Hematopoietic multipotent progenitor cell treated with erythropoietin and hydrocortisone succinate and interleukin-3 and kit ligand, for 17 days (in vitro differentiated cells): ENCODE measurements around the gene VPS37B.

Experiments
- DNase-seq: peaks from one replicate; pipeline ENCODE4 v3.0.0-alpha.2; 2015; ENCODE audit warnings: low spot score

VPS37B gene

DNA sequence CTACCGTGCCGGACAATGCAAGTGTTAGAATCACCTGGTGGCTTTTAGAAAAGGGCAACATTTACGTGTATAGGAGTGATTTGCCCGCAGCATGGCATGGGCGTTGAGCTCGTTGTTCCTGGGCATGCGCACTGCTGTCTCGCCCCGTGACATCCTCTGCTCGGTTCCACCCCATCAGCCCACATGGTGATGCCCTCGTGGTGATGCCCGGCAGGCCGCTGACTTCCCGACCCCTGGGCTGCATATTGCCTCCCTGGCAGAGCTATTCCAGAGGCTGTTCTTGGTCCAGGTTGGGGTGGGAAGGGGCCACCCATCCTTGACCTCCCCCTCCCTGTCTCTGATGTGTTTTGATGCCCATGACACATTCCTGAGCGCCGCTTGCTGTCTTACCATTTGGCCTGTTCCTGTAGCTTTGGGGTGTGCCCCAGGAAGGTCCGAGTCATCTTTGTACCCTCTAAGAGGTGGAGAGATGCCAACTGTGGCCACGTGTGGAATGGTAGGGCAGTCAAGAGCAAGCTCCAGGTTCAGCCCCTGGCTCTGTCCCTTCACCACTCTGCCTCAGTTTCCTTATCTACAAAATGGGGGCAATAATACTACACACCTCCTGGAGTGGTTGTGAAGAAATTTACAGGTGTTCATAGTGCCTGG is 55.9 kb downstream of the VPS37B start:
- DNase-seq = no peak

GRCh38 chr12:122838841-122839240 is 57.1 kb downstream of the VPS37B start:
- DNase-seq = no peak

- DNase-seq = no peak
These were observed 58.3 kb downstream of the VPS37B start for GRCh38 chr12:122837306-122838265.

- no peak for DNase-seq
These were observed 59.6 kb downstream of the VPS37B start for GRCh38 chr12:122836027-122836921.

DNA sequence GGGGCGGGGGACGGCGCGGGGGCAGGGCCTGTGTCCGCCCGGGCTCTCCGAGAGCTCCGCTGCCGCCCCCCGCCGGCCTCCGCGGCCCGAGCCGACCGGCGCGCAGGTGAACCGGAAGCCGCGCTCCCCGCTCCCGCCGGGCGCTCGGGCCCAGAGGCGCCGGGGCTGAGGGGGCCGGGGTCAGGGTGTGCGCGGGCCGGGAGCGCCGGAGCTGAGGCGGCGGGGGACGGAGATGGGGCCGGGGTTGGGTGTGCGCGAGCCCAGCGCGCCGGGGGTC is 60.2 kb downstream of the VPS37B start:
- no peak for DNase-seq

DNA sequence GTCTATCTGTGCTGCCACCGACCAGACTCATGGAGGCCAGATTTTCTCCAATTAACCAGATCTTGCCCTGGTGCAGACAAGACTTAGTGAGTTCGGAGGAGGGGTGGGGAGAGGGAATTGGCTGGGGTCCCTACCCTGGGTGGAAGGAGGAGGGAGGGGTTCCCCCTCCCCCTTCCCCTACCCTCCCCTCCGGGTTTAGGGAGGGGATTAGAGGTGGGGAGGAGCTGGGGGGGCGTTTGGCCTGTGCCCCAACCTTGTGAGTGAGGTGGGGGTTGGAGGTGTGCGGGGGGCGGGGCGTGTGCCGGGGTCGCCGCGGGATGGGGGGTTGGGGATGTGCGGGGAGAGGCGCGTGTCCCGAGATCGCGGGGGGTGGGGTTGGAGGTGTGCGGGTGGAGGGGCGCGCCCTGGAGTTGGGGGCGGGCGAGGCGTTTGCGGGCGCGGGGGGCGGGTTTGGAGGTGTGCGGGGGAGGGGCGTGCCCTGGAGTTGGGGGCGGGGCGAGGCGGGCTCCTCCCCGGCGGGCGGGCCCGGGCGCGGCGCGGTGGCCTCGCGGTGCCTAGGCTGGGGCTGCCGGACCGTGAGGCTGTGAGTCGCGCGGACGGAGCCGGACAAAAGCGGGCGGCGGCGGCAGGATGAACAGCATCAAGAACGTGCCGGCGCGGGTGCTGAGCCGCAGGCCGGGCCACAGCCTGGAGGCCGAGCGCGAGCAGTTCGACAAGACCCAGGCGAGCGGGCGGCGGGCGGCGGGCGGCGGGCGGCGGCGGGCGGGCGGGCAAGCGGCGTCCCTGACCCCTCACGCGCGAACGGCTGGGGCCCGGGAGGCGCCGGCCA is 60.8 kb downstream of the VPS37B start, which contains the start of gene HIP1R:
TSS of gene HIP1R (plus strand) at position 537 of the 829 bp plus-strand sequence. CDS start at position 631, 94 bp downstream.
- peak; percentile 30 for DNase-seq

DNA sequence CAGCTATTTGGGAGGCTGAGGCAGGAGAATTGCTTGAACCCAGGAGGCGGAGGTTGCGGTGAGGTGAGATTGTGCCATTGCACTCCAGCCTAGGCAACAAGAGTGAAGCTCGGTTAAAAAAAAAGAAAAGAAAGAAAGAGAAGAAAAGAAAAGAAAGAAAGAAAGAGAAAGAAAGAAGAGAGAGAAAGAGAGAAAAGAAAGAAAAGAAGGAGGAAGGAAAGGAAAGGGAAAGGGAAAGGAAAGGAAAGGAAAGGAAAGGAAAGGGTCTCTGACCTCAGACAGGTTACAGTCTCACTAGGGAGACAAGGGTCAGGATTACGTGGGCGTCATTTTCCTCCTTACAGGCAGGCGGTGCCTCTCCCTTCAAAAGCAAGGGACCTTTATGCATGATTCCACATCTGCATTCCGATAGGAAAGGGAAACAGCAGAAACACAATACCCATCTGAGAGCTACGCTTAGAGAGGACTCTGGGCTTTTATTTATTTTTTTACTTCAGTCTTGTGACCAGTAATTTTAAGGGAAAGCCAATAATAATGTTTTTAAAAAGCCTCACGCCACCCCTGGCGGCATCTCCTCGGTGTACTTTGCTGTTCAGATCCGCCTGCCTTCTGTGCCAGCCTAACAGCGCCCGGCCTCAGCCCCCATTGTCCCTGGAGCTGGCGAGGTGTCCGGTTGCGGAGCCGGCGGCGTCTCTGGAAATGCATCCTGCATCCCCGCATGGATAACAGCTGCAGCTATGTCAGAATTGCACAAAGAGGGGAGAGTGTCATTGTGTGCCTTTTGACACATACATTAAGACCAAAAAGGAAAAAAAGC is 61.6 kb downstream of the VPS37B start:
- DNase-seq = no peak

GRCh38 chr12:122830517-122831214 is 65.3 kb downstream of the VPS37B start:
- no peak for DNase-seq

- DNase-seq = no peak
These were observed 68.7 kb downstream of the VPS37B start for GRCh38 chr12:122827258-122827657.

DNA sequence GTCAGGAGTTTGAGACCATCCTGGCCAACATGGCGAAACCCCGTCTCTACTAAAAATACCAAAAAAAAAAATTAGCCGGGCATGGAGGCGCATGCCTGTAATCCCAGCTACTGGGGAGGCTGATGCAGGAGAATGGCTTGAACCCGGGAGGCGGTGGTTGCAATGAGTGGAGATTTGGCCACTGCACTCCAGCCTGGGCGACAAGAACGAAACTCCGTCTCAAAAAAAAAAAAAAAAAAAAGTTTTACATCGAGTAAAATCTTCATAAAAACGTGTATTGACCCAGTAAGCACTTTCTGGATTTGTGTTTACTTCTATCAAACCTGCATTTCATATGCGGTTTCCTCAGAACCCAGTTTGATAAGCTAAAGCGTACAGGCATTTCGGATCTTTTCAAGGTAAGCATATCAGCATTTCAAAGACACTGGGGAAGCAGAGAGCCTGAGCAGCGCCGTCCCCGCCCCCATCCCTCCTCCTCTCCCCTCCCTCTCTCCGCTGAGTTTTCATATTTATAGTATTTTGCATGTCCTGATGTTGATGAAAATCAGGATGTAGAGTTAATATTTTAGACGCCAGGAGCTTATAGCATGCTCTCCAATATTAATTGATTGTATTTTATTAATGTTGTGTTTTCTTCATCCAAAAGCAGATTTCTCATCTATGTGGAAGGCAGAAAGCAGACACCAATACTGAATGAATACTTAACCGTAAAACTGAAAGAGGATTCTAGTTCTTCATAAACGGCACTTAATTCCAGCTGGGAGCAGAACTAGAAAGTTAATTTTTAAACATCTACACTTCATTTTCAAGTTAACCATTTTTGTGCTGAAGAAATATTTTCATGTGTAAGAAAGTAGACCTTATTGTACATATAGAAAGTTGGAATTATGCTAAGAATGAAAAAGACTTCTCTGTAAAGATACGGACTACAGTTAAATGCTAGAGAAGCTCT is 69.9 kb downstream of the VPS37B start:
- DNase-seq = no peak

GRCh38 chr12:122823429-122823828 is 72.5 kb downstream of the VPS37B start:
- DNase-seq = no peak

DNA sequence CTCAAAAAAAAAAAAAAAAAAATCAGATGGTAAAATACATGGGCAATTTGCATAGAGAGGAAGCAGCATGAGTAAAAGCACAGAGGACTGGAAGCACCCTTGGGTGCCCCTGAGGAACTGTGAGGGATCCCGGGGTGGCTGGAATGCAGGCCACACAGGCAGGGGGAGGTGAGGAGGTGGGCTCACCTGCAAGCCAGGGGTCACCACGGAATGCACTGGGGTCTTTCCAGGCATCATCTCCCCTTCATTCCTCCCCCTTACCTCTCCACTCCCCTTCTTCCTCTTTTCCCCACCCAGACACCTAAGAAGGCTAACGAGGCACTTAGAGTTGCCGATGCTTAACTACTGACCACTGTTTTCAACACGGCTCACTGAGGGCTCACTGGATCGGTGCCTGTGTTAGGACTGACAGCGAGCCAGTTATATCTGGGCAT is 75.1 kb downstream of the VPS37B start:
- DNase-seq = no peak

DNA sequence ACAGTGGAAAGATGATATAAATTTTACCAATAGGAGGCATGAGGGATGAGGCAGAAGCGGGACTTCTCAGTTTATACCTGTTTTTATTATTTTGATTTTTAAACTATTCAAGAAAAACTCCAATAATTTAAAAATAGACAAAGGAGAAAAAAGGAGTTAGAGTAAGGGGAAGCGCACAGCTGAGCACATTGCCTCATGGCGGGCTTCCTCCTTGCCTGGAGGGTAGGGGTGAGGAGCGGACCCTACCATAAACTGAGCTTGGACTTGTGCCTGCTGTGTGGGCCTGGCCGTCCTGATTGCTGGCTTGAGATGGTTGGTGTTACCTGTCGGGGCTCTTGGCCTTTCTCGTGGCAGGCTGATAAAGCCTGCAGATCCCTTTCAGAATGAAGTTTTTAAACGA is 75.8 kb downstream of the VPS37B start:
- DNase-seq = no peak

DNA sequence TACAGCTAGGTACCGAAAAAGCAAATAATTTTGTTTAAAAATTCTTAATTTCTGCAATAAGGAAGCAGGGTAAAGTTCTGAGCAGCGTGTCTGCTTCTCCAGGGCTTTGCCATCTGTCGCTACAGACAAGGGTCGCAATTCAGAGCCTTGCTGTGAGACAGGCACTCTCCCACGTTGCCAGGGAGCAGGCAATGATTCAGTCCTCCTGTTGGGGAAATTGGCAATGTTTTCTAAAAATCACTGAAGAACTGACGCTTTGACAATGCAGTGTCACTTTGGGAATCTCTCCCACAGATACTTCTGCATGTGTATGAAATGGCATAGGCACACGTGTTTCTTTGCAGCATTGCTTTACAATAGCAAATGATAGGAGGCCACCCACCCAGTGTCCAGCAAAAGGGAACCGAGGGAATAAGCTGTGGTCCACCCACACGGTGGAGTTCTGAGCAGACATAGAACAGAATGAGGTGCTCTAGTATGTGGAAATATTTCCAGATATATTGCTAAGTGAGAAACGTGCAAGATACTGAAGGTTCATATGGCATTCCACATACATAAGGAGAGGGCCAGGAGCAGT is 76.6 kb downstream of the VPS37B start:
- DNase-seq = no peak
